Activated naive CD4-positive, alpha-beta T cell treated with anti-CD3 and anti-CD28 coated beads for 36 hours (primary cell): Measurements from ENCODE around the gene FSD2. TPM values are rescaled to one million over a fixed set of nuclear protein-coding genes. Genes with fewer than 3 reads are reported as not detected.
"Not testable (repeated sequence)": the region's sequence is repeated elsewhere in the genome, so short reads cannot be mapped to it uniquely, and the experiment has no call there.

Experiments
- CTCF ChIA-PET: fragments of 350-600 bp; sonication (Branson Sonifier 250); formaldehyde crosslinking; loops from one replicate; lab custom pipeline; 2021; ENCODE audit warnings: antibody characterized with exemption; lab: Charles Lee
- DNase-seq: peaks from one replicate; pipeline ENCODE4 v3.0.0-alpha.2; 2020
- H3K27ac Mint-ChIP-seq: one replicate; pipeline ENCODE4 v1.8.0; 2021; ENCODE audit warnings: mild to moderate bottlenecking, mixed read lengths
- H3K27me3 Mint-ChIP-seq: one replicate; pipeline ENCODE4 v1.8.0; 2021; ENCODE audit warnings: low read depth, mixed read lengths
- H3K36me3 Mint-ChIP-seq: one replicate; pipeline ENCODE4 v1.8.0; 2021; ENCODE audit warnings: low read depth, mixed read lengths
- H3K4me1 Mint-ChIP-seq: one replicate; pipeline ENCODE4 v1.8.0; 2021; ENCODE audit warnings: low read depth, mixed read lengths
- H3K4me3 Mint-ChIP-seq: one replicate; pipeline ENCODE4 v1.8.0; 2021; ENCODE audit warnings: mild to moderate bottlenecking, moderate library complexity, mixed read lengths
- H3K9me3 Mint-ChIP-seq: one replicate; pipeline ENCODE4 v1.8.0; 2021; ENCODE audit warnings: mixed read lengths
- intact Hi-C: fragments of 100-400 bp; cut with micrococcal nuclease; formaldehyde crosslinking; loops from one replicate; pipeline ENCODE4 v1.15.1; 2023
- total RNA-seq, 2 experiments: library from RNA; stranded (reverse); gene quantifications; one replicate each; pipeline ENCODE4 v1.2.3, GENCODE V29; 2021

The FSD2 gene
- total RNA-seq, 2 experiments from 2014 or later, result not detected

- Mint-ChIP-seq H3K27me3 (peaks cover 4% of the 10 kb centered on the region), H3K36me3 (no peaks in the 10 kb centered on the region), H3K27ac (no peak overlapping the region), H3K4me3 (no peak overlapping the region), H3K9me3 (no peaks in the 10 kb centered on the region), H3K4me1 (no peaks in the 10 kb centered on the region)
- intact Hi-C loops, result no loop called here
- DNase-seq, result no peak
- CTCF ChIA-PET, result interaction anchor here (0.6 kb wide), 2 partner anchors 23 to 40 kb away, joined by 3 read pairs; no protein-coding TSS in a partner anchor
Observed at GRCh38 chr15:82774496-82774895, 31.4 kb downstream of the FSD2 start.

- DNase-seq, result no peak
- CTCF ChIA-PET, result no interaction called here
- H3K4me1 Mint-ChIP-seq, result no peaks in the 10 kb centered on the region
Observed at GRCh38 chr15:82771789-82772607, 33.9 kb downstream of the FSD2 start.

GRCh38 chr15:82768414-82769054 lies 37.3 kb downstream of the FSD2 start:
- H3K9me3 Mint-ChIP-seq, result no peaks in the 10 kb centered on the region
- CTCF ChIA-PET, result no interaction called here
- peaks cover under 1% of the 10 kb centered on the region for H3K4me1 Mint-ChIP-seq
- no peak overlapping the region for H3K4me3 Mint-ChIP-seq
- peaks cover 13% of the 10 kb centered on the region for H3K36me3 Mint-ChIP-seq
- no peak for DNase-seq
- intact Hi-C loops, result no loop called here
- H3K27ac Mint-ChIP-seq, result no peak overlapping the region
- peaks cover 4% of the 10 kb centered on the region for H3K27me3 Mint-ChIP-seq

More at GRCh38 chr15:82771789-82772607, 33.9 kb downstream of the FSD2 start:
- Mint-ChIP-seq H3K27ac (no peak overlapping the region), H3K36me3 (peaks cover 3% of the 10 kb centered on the region), H3K27me3 (peaks cover 4% of the 10 kb centered on the region), H3K4me3 (no peak overlapping the region), H3K9me3 (no peaks in the 10 kb centered on the region)
- intact Hi-C loops, result no loop called here

- H3K4me3 Mint-ChIP-seq, result no peak overlapping the region
- peaks cover 13% of the 10 kb centered on the region for H3K36me3 Mint-ChIP-seq
- intact Hi-C loops, result no loop called here
- DNase-seq, result no peak
- CTCF ChIA-PET, result no interaction called here
- peaks cover 2% of the 10 kb centered on the region for H3K4me1 Mint-ChIP-seq
- H3K27ac Mint-ChIP-seq, result no peak overlapping the region
- H3K27me3 Mint-ChIP-seq, result no peaks in the 10 kb centered on the region
- no peaks in the 10 kb centered on the region for H3K9me3 Mint-ChIP-seq
Observed at GRCh38 chr15:82767163-82767829, 38.6 kb downstream of the FSD2 start.

GRCh38 chr15:82766201-82766600 lies 39.7 kb downstream of the FSD2 start:
- DNase-seq, CTCF ChIA-PET, H3K4me1 Mint-ChIP-seq, H3K9me3 Mint-ChIP-seq, H3K27ac Mint-ChIP-seq, H3K27me3 Mint-ChIP-seq, intact Hi-C loops, H3K4me3 Mint-ChIP-seq: not testable (repeated sequence)
- H3K36me3 Mint-ChIP-seq, result peaks cover 13% of the 10 kb centered on the region

- Mint-ChIP-seq H3K9me3 (no peaks in the 10 kb centered on the region), H3K4me1 (peaks cover 2% of the 10 kb centered on the region), H3K27ac (peak overlapping the region; percentile 18), H3K27me3 (no peaks in the 10 kb centered on the region), H3K4me3 (no peak overlapping the region), H3K36me3 (peaks cover 13% of the 10 kb centered on the region)
- no peak for DNase-seq
- CTCF ChIA-PET, result no interaction called here
- intact Hi-C loops, result no loop called here
Observed at GRCh38 chr15:82764740-82765139, 41.1 kb downstream of the FSD2 start.

- Mint-ChIP-seq H3K4me3 (no peak overlapping the region), H3K9me3 (no peaks in the 10 kb centered on the region), H3K36me3 (peaks cover 13% of the 10 kb centered on the region), H3K27ac (no peak overlapping the region), H3K4me1 (peaks cover 2% of the 10 kb centered on the region), H3K27me3 (no peaks in the 10 kb centered on the region)
- intact Hi-C loops, result no loop called here
- CTCF ChIA-PET, result no interaction called here
- no peak for DNase-seq
Observed at GRCh38 chr15:82764117-82764490, 41.8 kb downstream of the FSD2 start.

GRCh38 chr15:82763361-82764116 lies 42.3 kb downstream of the FSD2 start:
- Mint-ChIP-seq H3K9me3 (no peaks in the 10 kb centered on the region), H3K36me3 (peaks cover 13% of the 10 kb centered on the region), H3K27ac (no peak overlapping the region), H3K4me1 (peaks cover 2% of the 10 kb centered on the region), H3K4me3 (no peak overlapping the region), H3K27me3 (no peaks in the 10 kb centered on the region)
- CTCF ChIA-PET, result no interaction called here
- intact Hi-C loops, result no loop called here
- DNase-seq, result no peak

GRCh38 chr15:82751308-82751707 lies 54.6 kb downstream of the FSD2 start:
- Mint-ChIP-seq H3K4me3 (peak overlapping the region; percentile 99), H3K4me1 (peaks cover 54% of the 10 kb centered on the region)
- CTCF ChIA-PET, result interaction anchor here (1.5 kb wide), 1 partner anchor 260 kb away, joined by 3 read pairs; the partner anchor contains the start of gene C15orf40

GRCh38 chr15:82750831-82751180 lies 55.1 kb downstream of the FSD2 start:
- Mint-ChIP-seq H3K27ac (peak overlapping the region; percentile 94), H3K27me3 (no peaks in the 10 kb centered on the region), H3K4me3 (peak overlapping the region; percentile 99), H3K36me3 (peaks cover 34% of the 10 kb centered on the region), H3K9me3 (no peaks in the 10 kb centered on the region), H3K4me1 (peaks cover 49% of the 10 kb centered on the region)
- CTCF ChIA-PET, result interaction anchor here (0.9 to 1.8 kb wide), 4 partner anchors 45 to 260 kb away, joined by 3 to 7 read pairs (median 3); partner anchors contain the start of genes C15orf40, RAMAC and RPS17
- intact Hi-C loops, result loop anchor here (1.0 to 5.0 kb wide), 8 partner anchors 42 to 316 kb away; partner anchors contain the start of genes AP3B2, BTBD1, RAMAC and RPS17
- DNase-seq, result peak; percentile 34

More at GRCh38 chr15:82751308-82751707, 54.6 kb downstream of the FSD2 start:
- no peak for DNase-seq
- peak overlapping the region; percentile 94 for H3K27ac Mint-ChIP-seq
- H3K36me3 Mint-ChIP-seq, result peaks cover 38% of the 10 kb centered on the region
- H3K9me3 Mint-ChIP-seq, result no peaks in the 10 kb centered on the region
- intact Hi-C loops, result loop anchor here (1.0 to 5.0 kb wide), 4 partner anchors 42 to 316 kb away; partner anchors contain the start of genes AP3B2, BTBD1 and RAMAC
- H3K27me3 Mint-ChIP-seq, result no peaks in the 10 kb centered on the region

GRCh38 chr15:82749951-82750830 lies 55.7 kb downstream of the FSD2 start:
- CTCF ChIA-PET, result interaction anchor here (0.6 to 1.8 kb wide), 5 partner anchors 45 to 533 kb away, joined by 3 to 7 read pairs (median 3); partner anchors contain the start of genes RAMAC and RPS17
- Mint-ChIP-seq H3K27me3 (no peaks in the 10 kb centered on the region), H3K4me3 (peak overlapping the region; percentile 99), H3K4me1 (peaks cover 45% of the 10 kb centered on the region), H3K27ac (peak overlapping the region; percentile 94), H3K9me3 (no peaks in the 10 kb centered on the region), H3K36me3 (peaks cover 32% of the 10 kb centered on the region)
- intact Hi-C loops, result loop anchor here (1.0 to 5.0 kb wide), 7 partner anchors 59 to 317 kb away; partner anchors contain the start of genes BTBD1, RAMAC, RPS17 and WHAMM
- peak; percentile 90 for DNase-seq
